Progenitor cell of endocrine pancreas (in vitro differentiated cells): ENCODE data around the gene TOM1L2. TPM values are rescaled to one million over a fixed set of nuclear protein-coding genes. Genes with fewer than 3 reads are reported as not detected.

Source experiments
- DNase-seq: peaks from one replicate; pipeline ENCODE4 v3.0.0; 2021; ENCODE audit warnings: low spot score; ENCODE audit not compliant: unreplicated experiment
- H3K27ac Mint-ChIP-seq: 2 replicates; pipeline ENCODE4 v1.8.0; 2021; ENCODE audit warnings: mild to moderate bottlenecking, moderate library complexity, mixed read lengths
- H3K27me3 Mint-ChIP-seq: 2 replicates; pipeline ENCODE4 v1.8.0; 2021; ENCODE audit warnings: mixed read lengths
- H3K36me3 Mint-ChIP-seq: 2 replicates; pipeline ENCODE4 v1.8.0; 2022; ENCODE audit warnings: mixed read lengths; ENCODE audit not compliant: insufficient read depth
- H3K4me1 Mint-ChIP-seq: 2 replicates; pipeline ENCODE4 v1.8.0; 2021; ENCODE audit warnings: low read depth, mixed read lengths
- H3K4me3 Mint-ChIP-seq: 2 replicates; pipeline ENCODE4 v1.8.0; 2021; ENCODE audit warnings: low read depth, mild to moderate bottlenecking, moderate library complexity, mixed read lengths
- H3K9me3 Mint-ChIP-seq: 2 replicates; pipeline ENCODE4 v1.8.0; 2021; ENCODE audit warnings: low read depth, mixed read lengths
- total RNA-seq: library from RNA; stranded (reverse); gene quantifications from 2 replicates; pipeline ENCODE4 v1.2.1, GENCODE V29; 2021
- TF ChIP-seq, protein P1 (sequence below): fragments of 200-600 bp; sonication (generic); IDR thresholded peaks from one replicate; pipeline ENCODE4 v1.5.0; 2021; ENCODE audit warnings: antibody characterized with exemption, mild to moderate bottlenecking; ENCODE audit not compliant: unreplicated experiment

The TOM1L2 gene
- total RNA-seq, 1 donor from 2014 or later, result 29.4 TPM

DNA sequence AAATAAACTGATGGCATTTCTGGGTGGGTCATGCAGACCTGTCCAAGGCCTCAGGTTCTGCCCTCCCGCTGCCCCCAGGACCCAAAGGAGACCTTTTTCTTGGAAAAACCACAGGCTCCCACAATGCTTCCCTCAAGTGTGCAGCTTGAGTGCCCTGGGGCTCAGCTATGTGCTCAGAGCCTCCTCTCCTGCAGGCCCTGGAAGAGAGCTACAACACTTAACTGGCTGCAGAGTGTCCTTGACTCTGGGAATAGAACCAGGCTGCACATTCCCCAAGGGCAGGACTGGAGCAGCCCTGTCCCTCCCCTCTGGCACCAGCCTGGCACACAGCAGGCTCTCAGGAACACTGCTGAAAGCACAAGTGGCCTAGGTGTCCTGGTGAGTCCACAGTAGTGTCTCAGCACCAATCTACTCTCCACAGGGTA, 130.6 kb downstream of the TOM1L2 start:
- no peak for DNase-seq
- Mint-ChIP-seq H3K4me3 (no peak overlapping the region), H3K4me1 (peaks cover 28% of the 10 kb centered on the region), H3K27me3 (no peaks in the 10 kb centered on the region), H3K9me3 (no peaks in the 10 kb centered on the region), H3K36me3 (no peaks in the 10 kb centered on the region), H3K27ac (no peak overlapping the region)
- TF ChIP-seq, protein P1, sequence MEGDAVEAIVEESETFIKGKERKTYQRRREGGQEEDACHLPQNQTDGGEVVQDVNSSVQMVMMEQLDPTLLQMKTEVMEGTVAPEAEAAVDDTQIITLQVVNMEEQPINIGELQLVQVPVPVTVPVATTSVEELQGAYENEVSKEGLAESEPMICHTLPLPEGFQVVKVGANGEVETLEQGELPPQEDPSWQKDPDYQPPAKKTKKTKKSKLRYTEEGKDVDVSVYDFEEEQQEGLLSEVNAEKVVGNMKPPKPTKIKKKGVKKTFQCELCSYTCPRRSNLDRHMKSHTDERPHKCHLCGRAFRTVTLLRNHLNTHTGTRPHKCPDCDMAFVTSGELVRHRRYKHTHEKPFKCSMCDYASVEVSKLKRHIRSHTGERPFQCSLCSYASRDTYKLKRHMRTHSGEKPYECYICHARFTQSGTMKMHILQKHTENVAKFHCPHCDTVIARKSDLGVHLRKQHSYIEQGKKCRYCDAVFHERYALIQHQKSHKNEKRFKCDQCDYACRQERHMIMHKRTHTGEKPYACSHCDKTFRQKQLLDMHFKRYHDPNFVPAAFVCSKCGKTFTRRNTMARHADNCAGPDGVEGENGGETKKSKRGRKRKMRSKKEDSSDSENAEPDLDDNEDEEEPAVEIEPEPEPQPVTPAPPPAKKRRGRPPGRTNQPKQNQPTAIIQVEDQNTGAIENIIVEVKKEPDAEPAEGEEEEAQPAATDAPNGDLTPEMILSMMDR, result no peak

DNA sequence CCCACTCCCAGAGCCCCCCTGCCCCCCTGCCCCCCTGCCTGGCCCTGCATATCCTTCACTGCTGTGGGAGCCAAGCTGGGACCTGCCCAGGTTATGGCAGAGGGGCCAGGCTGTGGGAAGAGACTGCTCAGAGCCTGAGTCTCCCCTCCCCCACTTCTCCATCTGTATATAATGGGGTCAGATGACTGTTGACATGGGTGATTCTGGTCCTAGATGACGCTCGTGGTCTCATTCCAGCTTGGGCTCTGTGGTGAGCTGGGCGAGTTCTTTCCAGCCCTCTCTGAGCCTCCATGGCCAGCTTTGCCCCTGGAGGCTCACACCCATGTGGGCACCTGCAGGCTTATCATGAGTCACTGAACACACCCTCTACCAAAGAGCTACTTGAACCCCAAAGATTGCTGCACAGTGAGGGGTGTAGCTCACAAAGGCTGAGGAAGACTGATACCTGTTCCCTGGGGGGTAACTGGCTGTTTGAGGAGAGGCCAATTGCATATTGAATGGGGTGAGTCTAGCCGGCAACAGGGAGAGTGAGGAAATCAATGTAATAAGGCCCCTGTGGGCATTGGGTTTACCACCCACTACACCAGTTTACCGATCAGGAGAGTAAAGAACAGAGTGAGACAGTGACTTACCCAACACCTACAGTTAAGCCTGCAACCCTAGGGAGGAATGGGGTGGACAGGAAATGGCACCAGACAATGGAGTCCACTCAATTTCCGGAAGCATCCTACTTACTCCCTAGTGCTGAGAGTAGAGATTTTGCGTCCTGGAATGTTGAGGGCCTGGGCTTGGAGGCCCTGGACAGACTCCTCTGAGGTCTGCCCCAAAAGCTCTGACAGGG, 131.2 kb downstream of the TOM1L2 start:
- H3K4me3 Mint-ChIP-seq, result peak overlapping the region; percentile 59
- peak overlapping the region; percentile 94 for H3K27ac Mint-ChIP-seq
- no peaks in the 10 kb centered on the region for H3K36me3 Mint-ChIP-seq
- TF ChIP-seq, protein P1, result no peak
- no peaks in the 10 kb centered on the region for H3K27me3 Mint-ChIP-seq
- H3K4me1 Mint-ChIP-seq, result peaks cover 29% of the 10 kb centered on the region
- DNase-seq, result no peak
- H3K9me3 Mint-ChIP-seq, result no peaks in the 10 kb centered on the region

DNA sequence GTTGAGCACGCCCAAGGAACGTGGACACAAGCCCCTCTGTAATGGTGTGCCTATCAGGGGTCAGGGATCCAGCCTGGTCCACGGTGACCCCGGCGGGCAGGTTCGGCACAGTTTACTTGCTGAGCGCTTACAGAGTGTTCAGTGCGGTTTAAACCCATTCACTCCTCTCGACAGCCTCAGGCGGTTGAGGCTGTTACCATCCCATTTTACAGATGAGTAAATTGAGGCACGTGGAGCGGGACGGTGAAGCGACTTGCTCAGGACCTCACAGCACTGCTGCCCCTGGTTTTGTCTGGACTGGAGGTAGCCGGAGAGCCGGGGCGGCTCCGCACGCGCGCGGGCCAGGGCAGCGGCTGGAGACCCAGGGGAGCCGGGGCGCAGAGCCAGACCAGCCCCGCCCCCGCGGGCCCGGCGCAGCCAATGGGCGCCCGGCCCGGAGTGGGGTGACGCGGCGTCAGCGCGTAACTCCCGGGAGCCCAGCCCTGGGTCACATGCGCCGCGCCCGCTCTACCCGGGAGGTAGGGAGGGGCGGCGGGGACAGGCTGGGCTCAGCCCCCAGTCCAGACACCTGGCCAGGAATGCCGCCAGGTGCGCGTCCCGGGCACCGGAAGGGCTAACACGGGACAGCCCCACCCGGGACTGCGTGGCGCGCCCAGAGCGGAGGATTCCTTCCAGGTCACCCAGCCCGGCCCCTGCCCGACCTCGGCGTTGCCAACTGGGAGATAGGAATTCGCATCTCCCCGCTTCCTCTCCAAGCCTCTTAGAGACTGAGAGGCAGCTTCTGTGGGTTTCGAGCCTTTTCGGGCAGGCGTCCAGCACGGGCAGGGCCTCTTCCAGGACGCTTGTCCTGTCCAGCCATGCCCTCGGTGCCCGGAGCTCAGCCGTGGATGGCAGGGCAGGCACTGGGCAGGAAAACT, 132.2 kb downstream of the TOM1L2 start:
- Mint-ChIP-seq H3K4me1 (peaks cover 35% of the 10 kb centered on the region), H3K27ac (peak overlapping the region; percentile 98), H3K36me3 (no peaks in the 10 kb centered on the region), H3K4me3 (peak overlapping the region; percentile 65), H3K9me3 (no peaks in the 10 kb centered on the region), H3K27me3 (no peaks in the 10 kb centered on the region)
- TF ChIP-seq, protein P1, result no peak
- peak; percentile 75 for DNase-seq

DNA sequence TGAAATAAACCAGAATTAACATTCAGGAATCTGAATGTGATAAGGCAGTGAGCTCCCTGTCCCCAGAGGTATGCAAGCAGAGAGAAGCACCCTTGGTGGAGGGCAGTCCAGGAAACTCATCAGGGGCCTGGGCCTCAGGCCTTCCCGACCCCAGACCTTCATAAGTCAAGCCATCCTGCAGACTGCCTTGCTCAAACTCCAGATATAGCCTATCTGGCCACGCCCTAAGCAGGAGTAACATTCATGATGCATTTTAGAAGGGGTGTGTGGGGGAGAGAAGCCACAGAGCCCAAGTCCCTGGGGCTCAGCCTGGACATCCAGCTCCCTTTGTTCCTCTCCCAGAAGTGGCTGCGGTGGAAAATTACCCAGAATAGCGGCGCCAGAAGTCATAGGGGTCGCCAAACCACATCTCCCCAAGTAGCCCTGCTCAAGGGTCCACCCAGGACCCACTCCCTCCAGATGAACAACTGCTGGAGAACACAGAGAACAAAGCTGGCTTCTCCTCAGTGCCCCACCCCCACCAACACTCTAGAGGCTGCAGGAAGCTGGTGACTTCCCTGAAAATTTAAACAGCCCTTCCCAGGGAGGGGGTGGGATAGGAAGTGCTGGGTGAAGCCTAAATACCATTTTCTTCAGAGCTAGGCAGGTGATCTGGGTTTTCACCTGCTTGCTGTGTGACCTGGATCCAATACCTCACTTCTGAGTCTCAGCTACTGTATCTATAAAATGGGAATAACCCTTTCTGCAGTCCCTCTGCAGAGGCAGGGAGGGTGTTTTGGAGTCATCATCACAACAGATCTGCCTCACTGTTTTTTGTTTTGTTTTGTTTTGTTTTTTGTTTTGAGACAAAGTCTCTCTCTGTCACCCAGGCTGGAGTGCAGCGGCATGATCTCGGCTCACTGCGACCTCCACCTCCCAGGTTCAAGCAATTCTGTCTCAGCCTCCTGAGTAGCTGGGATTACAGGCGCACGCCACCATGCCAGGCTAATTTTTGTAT, 133.9 kb downstream of the TOM1L2 start:
- no peak for DNase-seq
- peak overlapping the region; percentile 98 for H3K27ac Mint-ChIP-seq
- no peaks in the 10 kb centered on the region for H3K9me3 Mint-ChIP-seq
- peaks cover 40% of the 10 kb centered on the region for H3K4me1 Mint-ChIP-seq
- no peaks in the 10 kb centered on the region for H3K27me3 Mint-ChIP-seq
- TF ChIP-seq, protein P1, result no peak
- peak overlapping the region; percentile 38 for H3K4me3 Mint-ChIP-seq
- H3K36me3 Mint-ChIP-seq, result no peaks in the 10 kb centered on the region
